G401 (cell line): ENCODE data around the gene PUSL1. TPM values are rescaled to one million over a fixed set of nuclear protein-coding genes. Genes with fewer than 3 reads are reported as not detected.

Source experiments
- DNase-seq: peaks from one replicate; pipeline ENCODE4 v3.0.0-alpha.2; 2015; ENCODE audit warnings: low spot score
- in situ Hi-C: cut with HindIII; loops from 2 replicates; pipeline ENCODE4 v1.10.0; 2016; ENCODE audit warnings: low sequenced_read_pairs, mixed read lengths
- total RNA-seq: library from RNA; depleted of rRNA; stranded (reverse); fragments of >200 nt; shearing (Covaris generic); gene quantifications from 2 replicates; pipeline ENCODE4 v1.2.3, GENCODE V29; 2014

Gene PUSL1
- total RNA-seq, 1 experiment from 2014 or later: 66.7 TPM

DNA sequence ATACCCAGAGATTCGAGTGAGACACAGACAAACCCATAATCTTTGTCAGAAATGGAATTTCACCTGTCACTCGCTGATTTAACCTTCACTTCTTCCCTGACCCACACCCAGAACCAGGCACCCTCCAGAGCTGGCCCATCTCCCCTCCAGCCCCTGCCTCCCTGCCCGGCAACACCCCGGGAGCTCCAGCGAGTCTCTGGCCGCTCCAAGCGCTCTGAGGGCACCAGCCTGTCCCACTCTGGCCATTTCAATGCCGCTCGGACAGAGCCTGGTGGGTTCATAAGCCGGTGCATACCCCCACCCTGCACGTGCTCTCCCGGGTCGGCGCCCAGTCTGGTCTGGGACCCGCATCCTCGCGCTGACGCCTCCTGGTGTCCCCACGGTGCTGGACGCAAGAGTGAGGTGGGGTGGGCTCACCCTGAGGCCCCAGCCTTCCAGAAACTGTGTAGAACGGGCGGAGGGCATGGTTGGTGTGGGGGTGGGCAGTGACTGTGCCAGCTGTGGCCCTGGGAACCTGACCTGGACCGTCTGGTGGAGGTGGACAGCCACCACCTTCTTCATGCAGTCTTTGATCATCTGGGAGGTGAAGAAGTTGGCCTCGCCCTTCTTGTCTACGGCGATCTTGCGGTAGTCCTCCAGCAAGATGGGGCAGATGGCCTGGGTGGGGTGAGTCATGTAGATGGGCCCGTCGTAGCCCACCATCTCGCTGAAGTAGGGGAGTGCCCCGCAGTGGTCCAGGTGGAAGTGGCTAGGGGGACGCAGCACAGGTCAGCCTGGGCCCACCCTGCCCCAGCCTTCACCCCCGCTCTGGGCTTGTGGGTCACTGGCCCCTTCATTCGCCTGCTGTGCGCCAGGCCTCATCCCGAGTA, 10.6 kb downstream of the PUSL1 start:
- in situ Hi-C loops: no loop called here
- DNase-seq: no peak

DNA sequence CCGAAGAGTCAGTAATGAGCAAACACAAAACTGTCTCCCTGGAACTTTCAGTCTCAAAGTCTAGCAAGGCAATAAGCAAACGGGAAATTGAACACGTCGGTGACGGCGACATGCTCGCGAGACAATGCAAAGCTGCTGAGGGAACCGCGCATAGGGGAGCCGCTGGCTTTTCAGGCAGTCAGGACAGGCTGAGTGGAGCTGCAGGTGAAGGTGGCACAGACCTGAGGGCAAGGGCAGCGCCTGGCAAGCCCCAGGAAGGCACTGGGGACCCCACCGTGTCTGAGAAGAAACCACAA, 11.2 kb downstream of the PUSL1 start:
- no peak for DNase-seq
- in situ Hi-C loops: no loop called here

DNA sequence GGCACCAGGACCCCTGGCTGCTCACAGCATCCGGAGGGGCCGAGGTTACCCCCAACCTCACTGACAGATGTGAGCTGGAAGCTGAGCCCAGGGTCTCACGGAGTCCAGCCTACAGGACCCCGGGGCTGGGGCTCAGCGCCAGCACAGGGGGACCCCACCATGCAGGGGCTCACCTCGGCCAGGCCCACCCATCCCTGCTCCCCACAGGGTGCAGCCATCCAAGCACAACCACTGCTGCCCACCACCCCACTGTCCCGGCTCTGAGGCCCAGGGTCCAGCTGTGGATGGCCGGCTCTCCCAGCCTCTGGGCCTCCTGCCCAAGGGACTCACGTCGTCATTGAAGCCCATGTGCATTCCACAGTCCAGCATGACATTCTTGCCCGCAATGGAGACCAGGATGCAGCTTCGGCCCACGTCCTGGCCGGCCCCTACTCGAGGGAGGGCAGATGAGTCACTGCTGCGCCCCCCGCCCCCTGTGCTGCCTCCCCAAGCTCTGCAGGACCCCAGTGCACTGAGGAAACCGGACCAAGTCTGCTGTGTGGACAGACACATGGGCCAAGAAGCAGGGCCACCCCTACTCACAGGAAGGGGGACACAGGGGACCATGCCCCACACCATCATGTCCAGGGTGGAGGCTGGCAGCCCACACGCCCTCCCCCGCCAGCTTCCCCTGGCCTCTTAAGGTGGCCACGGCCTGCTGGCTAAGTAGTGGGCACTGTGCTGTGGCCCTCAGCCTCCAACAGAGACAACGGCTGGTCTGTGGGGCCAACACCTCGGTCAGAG, 12.5 kb downstream of the PUSL1 start:
- in situ Hi-C loops: no loop called here
- no peak for DNase-seq

DNA sequence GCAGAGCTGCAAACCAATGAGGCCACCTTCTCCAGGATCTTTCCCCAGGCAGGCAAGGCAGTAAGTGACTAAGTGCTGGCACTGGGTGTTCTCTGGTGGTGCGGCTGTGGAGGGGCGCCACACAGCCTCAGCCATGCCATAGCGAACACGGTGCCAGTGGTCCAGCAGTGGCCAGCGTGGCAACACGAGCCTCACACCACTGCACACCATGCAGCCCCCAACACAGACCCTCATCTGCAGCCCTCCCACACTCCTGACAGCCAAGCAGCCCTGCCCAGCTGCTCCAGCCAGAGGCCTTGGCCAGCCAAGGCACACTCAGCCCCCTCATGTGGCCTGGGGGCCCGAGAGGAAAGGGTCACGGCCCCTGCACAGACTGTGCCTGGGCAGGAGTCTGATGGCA, 13.1 kb downstream of the PUSL1 start:
- in situ Hi-C loops: no loop called here
- DNase-seq: no peak

DNA sequence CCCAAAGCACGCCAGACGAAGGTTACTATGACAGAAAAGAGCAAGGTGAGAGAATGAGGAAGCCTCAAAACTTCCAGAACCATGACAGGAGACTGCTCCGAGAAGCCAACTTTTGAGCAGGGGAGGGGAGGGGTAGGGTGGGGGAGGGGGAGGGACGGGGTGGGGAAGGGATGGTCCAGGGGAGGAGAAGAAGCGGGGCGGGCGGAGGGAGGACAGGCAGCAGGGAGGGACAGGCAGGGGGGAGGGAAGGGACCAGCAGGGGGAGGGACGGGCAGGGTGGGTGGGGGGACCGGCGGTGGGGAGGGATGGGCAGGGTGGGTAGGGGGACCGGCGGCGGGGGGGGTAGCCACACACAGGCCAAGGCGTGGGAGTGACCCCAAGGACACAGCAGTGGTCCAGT, 14.0 kb downstream of the PUSL1 start:
- no peak for DNase-seq
- in situ Hi-C loops: no loop called here

DNA sequence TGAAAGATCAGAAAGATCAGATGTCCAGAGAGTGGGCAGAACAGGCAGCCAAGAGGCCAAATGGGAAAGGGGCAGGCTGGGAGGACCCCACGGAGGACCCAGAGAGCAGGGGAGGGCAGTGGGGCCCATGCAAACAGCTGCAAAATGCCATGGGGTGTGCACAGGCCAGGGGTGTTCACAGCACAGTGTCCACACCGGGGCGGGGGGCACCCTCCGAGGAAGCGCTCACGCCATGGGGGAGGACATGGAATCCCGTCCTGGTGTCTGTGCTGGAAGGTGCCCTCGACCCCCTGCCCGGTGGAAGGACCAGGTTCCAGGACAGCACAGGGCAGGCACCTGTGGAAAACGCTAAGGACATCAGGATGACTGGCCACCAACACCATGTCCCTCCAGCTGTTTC, 14.6 kb downstream of the PUSL1 start:
- in situ Hi-C loops: no loop called here
- no peak for DNase-seq

DNA sequence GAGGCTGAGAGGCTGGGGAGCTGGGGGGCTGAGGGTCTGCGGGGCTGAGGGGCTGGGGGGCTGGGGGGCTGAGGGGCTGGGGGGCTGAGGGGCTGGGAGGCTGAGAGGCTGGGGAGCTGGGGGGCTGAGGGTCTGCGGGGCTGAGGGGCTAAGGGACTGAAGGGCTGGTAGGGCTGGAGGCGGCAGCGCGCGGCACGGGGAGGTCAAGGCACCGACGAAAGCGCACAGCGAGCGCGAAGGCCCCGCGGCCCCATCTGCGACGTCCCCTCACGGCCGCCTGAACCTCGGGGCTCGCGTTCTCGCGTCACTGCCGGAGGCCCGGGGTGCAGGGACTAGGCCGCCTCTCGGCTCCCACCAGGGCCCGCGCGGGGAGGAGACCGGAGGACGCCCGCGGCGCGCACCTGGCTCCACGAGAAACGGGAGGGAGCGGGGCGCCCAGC, 15.7 kb downstream of the PUSL1 start:
- no peak for DNase-seq
- in situ Hi-C loops: no loop called here

DNA sequence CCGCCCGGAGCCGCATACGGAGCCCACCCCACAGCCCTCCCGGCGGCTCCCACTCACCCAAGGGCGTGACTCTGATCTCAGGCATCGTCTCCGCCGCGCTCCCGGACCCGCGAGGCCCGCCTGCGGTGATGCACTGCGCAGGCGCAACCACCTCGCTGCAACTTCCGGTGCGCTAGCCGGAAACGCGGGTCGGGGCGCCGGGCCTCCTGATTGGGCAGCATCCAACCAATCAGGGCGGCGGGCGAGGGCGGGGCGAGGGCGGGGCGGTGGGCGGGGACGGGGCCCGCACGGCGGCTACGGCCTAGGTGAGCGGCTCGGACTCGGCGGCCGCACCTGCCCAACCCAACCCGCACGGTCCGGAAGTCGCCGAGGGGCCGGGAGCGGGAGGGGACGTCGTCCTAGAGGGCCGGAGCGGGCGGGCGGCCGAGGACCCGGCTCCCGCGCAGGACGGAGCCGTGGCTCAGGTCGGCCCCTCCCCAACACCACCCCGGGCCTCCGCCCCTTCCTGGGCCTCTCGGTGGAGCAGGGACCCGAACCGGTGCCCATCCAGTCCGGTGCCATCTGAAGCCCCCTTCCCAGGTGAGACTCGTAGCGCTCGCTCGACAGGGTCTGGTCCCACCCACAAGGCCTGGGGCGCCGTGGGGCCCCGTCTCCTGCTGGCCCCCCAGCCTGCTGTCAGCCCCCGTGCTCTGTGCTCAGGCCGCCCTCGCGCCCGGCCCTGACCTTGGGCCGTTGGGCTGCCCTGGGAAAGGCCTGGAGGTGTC, 16.3 kb downstream of the PUSL1 start, which contains the start of the genes CPTP and INTS11:
CPTP (plus strand) TSS at position 279 of the 764 bp plus-strand sequence. CDS start 2,109 bp downstream, outside the sequence.
INTS11 (minus strand) TSS at position 137 of the 764 bp plus-strand sequence; CDS start at position 85, 52 bp downstream.
- in situ Hi-C loops: no loop called here

DNA sequence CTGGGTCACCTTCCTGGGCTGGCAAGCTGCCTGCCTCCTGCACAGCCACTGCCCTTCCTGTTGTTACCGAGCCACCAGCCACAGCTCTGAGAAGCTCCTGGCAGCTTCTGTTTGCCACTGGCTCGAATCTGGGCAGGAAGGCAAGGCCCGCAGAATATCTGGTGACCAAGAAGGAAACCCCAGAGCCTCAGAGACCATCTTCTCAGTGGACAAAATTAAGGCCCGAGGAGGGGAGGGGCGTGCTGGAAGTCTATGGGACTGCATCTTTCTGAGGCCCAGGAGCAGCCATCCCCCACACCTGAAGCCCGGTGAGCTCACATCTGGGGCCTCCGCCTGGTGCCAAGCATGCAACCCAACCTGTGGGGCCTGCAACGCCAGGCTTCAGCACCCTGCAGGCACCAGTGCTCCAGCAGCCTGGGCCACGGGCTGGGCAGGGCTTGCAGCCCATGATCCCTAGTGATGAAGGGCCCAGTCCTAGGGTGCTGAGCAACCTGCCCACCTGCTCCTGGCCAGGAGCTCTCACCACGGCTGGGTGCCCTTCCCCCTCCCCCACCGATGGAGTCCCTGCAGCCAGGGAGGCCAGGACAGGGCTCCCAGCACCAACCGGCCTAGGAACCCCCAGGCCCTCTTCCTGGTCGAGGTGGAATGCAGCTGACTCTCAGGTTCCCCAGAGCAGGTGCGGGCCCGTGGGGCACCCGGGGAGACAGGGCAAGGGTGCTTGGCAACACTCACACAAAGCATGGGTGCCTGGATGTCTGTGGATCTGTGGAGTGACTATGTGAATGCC, 17.1 kb downstream of the PUSL1 start:
- in situ Hi-C loops: no loop called here
- no peak for DNase-seq

More for the DNA sequence above, 16.3 kb downstream of the PUSL1 start, which contains the start of the genes CPTP and INTS11:
- peak; percentile 86 for DNase-seq

DNA sequence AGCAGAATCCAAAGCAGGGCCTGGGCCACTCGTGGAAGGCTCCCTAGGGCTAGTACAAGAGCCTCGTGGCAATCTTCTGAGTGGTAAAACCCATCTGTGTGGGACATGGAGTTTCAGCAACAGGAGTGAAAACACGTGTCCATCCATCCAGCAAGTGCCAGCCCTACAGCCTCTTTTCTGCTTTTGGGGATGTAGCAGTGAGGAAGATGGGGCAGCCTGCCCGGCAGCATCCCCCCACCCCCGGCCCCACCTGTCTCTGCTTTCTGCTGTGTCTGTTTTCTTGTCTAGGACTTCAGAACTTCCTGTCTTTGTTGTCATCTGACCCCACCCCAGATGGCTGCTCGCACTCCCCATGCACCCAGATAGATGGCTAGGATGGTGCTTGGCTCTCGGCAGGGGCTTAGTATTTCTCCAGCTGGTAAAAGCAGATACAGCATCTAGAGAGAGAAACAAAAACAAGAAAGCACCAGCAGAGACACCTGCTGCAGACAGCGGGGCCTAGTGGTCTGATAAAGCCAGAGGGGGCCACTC, 17.7 kb downstream of the PUSL1 start:
- DNase-seq: no peak
- in situ Hi-C loops: no loop called here

DNA sequence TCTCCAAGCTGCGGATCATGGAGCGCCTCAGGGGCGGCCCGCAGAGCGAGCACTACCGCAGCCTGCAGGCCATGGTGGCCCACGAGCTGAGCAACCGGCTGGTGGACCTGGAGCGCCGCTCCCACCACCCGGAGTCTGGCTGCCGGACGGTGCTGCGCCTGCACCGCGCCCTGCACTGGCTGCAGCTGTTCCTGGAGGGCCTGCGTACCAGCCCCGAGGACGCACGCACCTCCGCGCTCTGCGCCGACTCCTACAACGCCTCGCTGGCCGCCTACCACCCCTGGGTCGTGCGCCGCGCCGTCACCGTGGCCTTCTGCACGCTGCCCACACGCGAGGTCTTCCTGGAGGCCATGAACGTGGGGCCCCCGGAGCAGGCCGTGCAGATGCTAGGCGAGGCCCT, 18.9 kb downstream of the PUSL1 start:
- no peak for DNase-seq
- in situ Hi-C loops: no loop called here

DNA sequence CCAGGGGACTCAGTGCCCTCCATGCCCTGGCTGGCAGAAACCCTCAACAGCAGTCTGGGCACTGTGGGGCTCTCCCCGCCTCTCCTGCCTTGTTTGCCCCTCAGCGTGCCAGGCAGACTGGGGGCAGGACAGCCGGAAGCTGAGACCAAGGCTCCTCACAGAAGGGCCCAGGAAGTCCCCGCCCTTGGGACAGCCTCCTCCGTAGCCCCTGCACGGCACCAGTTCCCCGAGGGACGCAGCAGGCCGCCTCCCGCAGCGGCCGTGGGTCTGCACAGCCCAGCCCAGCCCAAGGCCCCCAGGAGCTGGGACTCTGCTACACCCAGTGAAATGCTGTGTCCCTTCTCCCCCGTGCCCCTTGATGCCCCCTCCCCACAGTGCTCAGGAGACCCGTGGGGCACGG, 19.9 kb downstream of the PUSL1 start:
- in situ Hi-C loops: no loop called here
- DNase-seq: no peak

DNA sequence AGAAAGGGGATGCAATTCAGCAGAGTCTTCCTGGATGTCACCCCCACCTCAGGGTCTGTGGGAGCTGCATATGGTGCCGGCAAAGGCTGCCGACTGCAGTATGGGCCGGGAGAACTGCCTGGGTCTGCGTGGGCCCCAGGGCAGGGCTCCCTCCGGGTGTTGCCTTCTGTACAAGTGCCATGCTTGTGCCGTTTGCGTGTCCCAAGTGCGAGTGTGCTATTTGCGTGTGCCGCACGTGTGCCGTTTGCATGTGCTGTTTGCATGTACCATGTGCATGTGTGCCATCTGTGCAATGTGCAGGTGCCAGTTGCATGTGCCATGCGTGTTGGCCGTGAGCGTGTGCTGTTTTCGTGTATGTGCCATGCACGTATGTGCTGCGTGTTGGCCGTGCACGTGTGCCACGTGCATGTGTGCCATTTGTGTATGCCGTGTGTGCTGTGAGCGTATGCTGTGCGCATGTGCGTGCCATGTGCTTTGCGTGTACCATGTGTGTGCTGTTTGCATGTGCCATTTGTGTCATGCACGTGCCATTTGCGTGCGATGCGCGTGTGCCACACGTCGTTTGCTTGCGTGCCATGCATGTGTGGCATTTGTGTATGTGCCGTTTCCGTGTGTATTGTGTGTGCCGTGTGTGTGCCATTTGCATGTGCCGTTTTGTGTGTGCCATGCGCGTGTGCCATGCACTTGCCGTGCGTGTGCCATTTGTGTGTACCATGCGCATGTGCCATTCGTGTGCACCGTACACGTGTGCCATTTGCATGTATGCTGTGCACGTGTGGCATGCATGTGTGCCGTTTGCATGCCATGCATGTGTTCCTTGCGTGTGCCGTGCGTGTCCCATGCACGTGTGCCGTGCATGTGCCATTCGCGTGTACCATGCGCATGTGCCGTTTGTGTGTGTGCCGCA, 21.2 kb downstream of the PUSL1 start:
- DNase-seq: no peak
- in situ Hi-C loops: no loop called here

DNA sequence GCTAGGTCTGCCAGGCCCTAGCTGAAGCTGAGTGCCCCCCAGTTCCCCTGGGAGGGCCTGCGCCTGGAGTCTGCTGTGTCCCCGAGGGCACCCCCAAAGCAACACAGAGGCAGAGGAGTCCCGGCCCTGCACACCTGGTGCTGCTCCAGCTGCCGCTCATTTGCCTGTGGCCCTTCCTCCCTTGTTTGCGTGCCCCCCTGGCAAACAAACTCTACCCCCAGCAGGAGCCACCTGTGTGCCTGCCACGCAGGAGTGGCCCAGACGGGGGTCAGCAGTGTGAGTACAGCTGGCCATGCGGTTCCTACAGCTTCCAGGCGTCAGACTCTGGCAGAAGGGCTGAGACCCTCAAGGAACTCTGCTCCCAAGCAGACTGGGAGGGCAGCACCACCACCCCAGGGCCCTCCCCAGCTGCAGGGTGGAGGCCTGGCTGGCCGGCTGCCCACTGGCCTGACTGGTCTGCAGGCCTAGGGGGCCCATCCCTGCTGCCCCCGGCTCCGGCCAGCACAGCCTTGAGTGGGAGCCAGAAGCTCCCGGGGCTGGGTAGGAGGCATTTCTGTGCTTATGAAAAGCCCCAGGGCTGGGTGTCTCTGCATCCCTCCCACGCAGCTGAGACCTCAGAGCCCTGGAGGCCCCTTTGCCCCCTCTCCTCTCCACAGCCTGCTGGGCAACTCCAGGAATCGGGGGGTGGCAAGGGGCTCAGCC, 22.1 kb downstream of the PUSL1 start:
- DNase-seq: no peak
- in situ Hi-C loops: no loop called here

DNA sequence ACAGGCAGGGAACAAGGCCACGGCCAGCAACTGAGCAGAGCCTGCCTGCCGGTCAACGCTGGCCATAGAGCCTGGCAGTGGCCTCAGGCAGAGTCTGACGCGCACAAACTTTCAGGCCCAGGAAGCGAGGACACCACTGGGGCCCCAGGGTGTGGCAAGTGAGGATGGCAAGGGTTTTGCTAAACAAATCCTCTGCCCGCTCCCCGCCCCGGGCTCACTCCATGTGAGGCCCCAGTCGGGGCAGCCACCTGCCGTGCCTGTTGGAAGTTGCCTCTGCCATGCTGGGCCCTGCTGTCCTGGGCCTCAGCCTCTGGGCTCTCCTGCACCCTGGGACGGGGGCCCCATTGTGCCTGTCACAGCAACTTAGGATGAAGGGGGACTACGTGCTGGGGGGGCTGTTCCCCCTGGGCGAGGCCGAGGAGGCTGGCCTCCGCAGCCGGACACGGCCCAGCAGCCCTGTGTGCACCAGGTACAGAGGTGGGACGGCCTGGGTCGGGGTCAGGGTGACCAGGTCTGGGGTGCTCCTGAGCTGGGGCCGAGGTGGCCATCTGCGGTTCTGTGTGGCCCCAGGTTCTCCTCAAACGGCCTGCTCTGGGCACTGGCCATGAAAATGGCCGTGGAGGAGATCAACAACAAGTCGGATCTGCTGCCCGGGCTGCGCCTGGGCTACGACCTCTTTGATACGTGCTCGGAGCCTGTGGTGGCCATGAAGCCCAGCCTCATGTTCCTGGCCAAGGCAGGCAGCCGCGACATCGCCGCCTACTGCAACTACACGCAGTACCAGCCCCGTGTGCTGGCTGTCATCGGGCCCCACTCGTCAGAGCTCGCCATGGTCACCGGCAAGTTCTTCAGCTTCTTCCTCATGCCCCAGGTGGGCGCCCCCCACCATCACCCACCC, 22.9 kb downstream of the PUSL1 start, which contains the start of gene TAS1R3:
TAS1R3 (plus strand) TSS at position 213 of the 898 bp plus-strand sequence; CDS start at position 279, 66 bp downstream.
- in situ Hi-C loops: no loop called here
- no peak for DNase-seq
